Smooth muscle cell (in vitro differentiated cells): Measurements from ENCODE around the gene SELENOS. TPM values are rescaled to one million over a fixed set of nuclear protein-coding genes. Genes with fewer than 3 reads are reported as not detected.

Experiments used
- DNase-seq: peaks from one replicate; lab custom pipeline; 2025; ENCODE audit not compliant: unreplicated experiment; lab: John Stamatoyannopoulos, UW
- H2AFZ ChIP-seq: fragments of 200-600 bp; sonication (generic); 2 replicates; pipeline ENCODE4 v1.6.0; 2016; ENCODE audit warnings: antibody characterized with exemption, low read depth, mild to moderate bottlenecking
- H3F3A ChIP-seq: fragments of 200-600 bp; sonication (generic); 2 replicates; pipeline ENCODE4 v1.6.0; 2017; ENCODE audit warnings: antibody characterized with exemption, low read depth
- H3K27ac ChIP-seq: fragments of 200-600 bp; sonication (generic); 2 replicates; pipeline ENCODE4 v1.5.1; 2016; ENCODE audit warnings: low read depth, mild to moderate bottlenecking
- H3K27me3 ChIP-seq: fragments of 200-600 bp; sonication (generic); 2 replicates; pipeline ENCODE4 v1.6.1; 2016; ENCODE audit warnings: low read depth, mild to moderate bottlenecking
- H3K36me3 ChIP-seq: fragments of 200-600 bp; sonication (generic); 2 replicates; pipeline ENCODE4 v1.5.1; 2016; ENCODE audit warnings: low read depth
- H3K4me1 ChIP-seq: fragments of 200-600 bp; sonication (generic); 2 replicates; pipeline ENCODE4 v1.5.1; 2016; ENCODE audit warnings: low read depth
- H3K4me2 ChIP-seq: fragments of 200-600 bp; sonication (generic); 2 replicates; pipeline ENCODE4 v1.6.0; 2016; ENCODE audit warnings: mild to moderate bottlenecking
- H3K4me3 ChIP-seq: fragments of 200-600 bp; sonication (generic); 2 replicates; pipeline ENCODE4 v1.5.1; 2016; ENCODE audit warnings: mild to moderate bottlenecking
- H3K79me2 ChIP-seq: fragments of 200-600 bp; sonication (generic); 2 replicates; pipeline ENCODE4 v1.6.0; 2016; ENCODE audit warnings: low read depth, mild to moderate bottlenecking
- H3K9ac ChIP-seq: fragments of 200-600 bp; sonication (generic); 2 replicates; pipeline ENCODE4 v1.6.0; 2016; ENCODE audit warnings: low read depth
- H3K9me3 ChIP-seq: fragments of 200-600 bp; sonication (generic); replicated peaks from 2 replicates; pipeline ENCODE4 v1.5.1; 2016; ENCODE audit warnings: low read depth
- H4K20me1 ChIP-seq: fragments of 200-600 bp; sonication (generic); 2 replicates; pipeline ENCODE4 v1.6.0; 2016; ENCODE audit warnings: low read depth
- CTCF ChIP-seq: fragments of 200-600 bp; sonication (generic); IDR thresholded peaks from 2 replicates; pipeline ENCODE4 v1.5.1; 2017; ENCODE audit warnings: borderline replicate concordance, mild to moderate bottlenecking, antibody characterized with exemption; ENCODE audit not compliant: insufficient read depth, poor library complexity, severe bottlenecking
- WGBS: methylation state at CpG from one replicate; pipeline ENCODE4 v1.1.7; 2016; ENCODE audit warnings: low lambda C conversion rate; 5-methylcytosine and 5-hydroxymethylcytosine counted together
- polyA plus RNA-seq: library from polyadenylated mRNA; unstranded; fragments of >200 nt; fragmentation: Nextera tagmentation; extraction: Ambion mirVana; gene quantifications from 2 replicates; pipeline ENCODE4 v1.2.1, GENCODE V29; 2016
- total RNA-seq: library from RNA; depleted of rRNA; stranded (reverse); fragments of >200 nt; gene quantifications from 2 replicates; pipeline ENCODE4 v1.2.3, GENCODE V29; 2014

Gene SELENOS
- total and polyA plus RNA-seq, 2 experiments from 2014 or later = 108 to 130 TPM

GRCh38 chr15:101258238-101259144, 18.8 kb downstream of the SELENOS start:
- no peak overlapping the region for H3K27ac ChIP-seq
- no peaks in the 10 kb centered on the region for H3K27me3 ChIP-seq
- H3K9me3 ChIP-seq = no peaks in the 10 kb centered on the region
- peaks cover 17% of the 10 kb centered on the region for H3K79me2 ChIP-seq
- peaks cover 22% of the 10 kb centered on the region for H3F3A ChIP-seq
- H3K36me3 ChIP-seq = no peaks in the 10 kb centered on the region
- WGBS = 52% methylated on average over 11 of the region's 11 CpGs
- H3K4me1 ChIP-seq = peaks cover 14% of the 10 kb centered on the region
- DNase-seq = no peak
- H3K4me2 ChIP-seq = no peak overlapping the region
- no peaks in the 10 kb centered on the region for H4K20me1 ChIP-seq
- no peak overlapping the region for H3K4me3 ChIP-seq
- H2AFZ ChIP-seq = no peak overlapping the region
- no peak overlapping the region for H3K9ac ChIP-seq
- peak; percentile 91 for TF ChIP-seq CTCF

DNA sequence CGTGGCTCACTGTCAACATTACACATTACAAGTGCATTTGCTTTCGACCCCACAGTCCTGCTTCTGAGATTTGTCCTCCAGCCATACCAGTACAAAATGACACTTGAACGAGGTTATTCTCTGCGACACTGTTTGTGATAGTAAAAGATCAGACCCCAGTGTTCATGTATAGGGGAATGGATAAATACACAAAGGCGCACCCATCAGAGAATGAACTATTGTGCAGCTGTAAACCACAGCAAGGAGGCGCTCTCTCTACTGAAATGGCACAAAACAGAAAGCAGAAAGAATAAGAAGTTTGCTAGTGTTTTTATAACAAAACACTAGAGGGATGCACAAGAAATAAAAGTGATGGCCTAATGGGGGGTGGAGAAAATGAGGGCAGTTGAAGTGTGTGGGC, 20.5 kb downstream of the SELENOS start:
- peak overlapping the region; percentile 63 for H3K27ac ChIP-seq
- H4K20me1 ChIP-seq = no peaks in the 10 kb centered on the region
- H3K9me3 ChIP-seq = no peaks in the 10 kb centered on the region
- no peaks in the 10 kb centered on the region for H3K36me3 ChIP-seq
- 87% methylated on average over 6 of the region's 6 CpGs for WGBS
- peaks cover 25% of the 10 kb centered on the region for H3K79me2 ChIP-seq
- H3K9ac ChIP-seq = no peak overlapping the region
- peaks cover 22% of the 10 kb centered on the region for H3F3A ChIP-seq
- no peaks in the 10 kb centered on the region for H3K27me3 ChIP-seq
- peak; percentile 25 for TF ChIP-seq CTCF
- H3K4me2 ChIP-seq = no peak overlapping the region
- no peak overlapping the region for H2AFZ ChIP-seq
- peaks cover 19% of the 10 kb centered on the region for H3K4me1 ChIP-seq
- H3K4me3 ChIP-seq = no peak overlapping the region
- DNase-seq = no peak

GRCh38 chr15:101255615-101256241, 21.6 kb downstream of the SELENOS start:
- Histone ChIP-seq H3K79me2 (peaks cover 28% of the 10 kb centered on the region), H3K36me3 (no peaks in the 10 kb centered on the region), H3K4me2 (peak overlapping the region; percentile 73), H3K4me3 (no peak overlapping the region), H3K4me1 (peaks cover 19% of the 10 kb centered on the region), H3K27me3 (no peaks in the 10 kb centered on the region), H4K20me1 (peaks cover 3% of the 10 kb centered on the region), H3K27ac (peak overlapping the region; percentile 63), H3F3A (peaks cover 22% of the 10 kb centered on the region), H2AFZ (no peak overlapping the region), H3K9ac (no peak overlapping the region), H3K9me3 (no peaks in the 10 kb centered on the region)
- 21% methylated on average over 8 of the region's 8 CpGs for WGBS
- DNase-seq = no peak
- TF ChIP-seq CTCF = no peak
